ENCODE results near the gene AFF1. TPM values are rescaled to one million over a fixed set of nuclear protein-coding genes. Genes with fewer than 3 reads are reported as not detected.

Gene AFF1
- total RNA-seq, 1 donor from 2014 or later, result 89.3 TPM

- H3K27me3 Mint-ChIP-seq, result no peaks in the 10 kb centered on the region
- no peaks in the 10 kb centered on the region for H3K9me3 Mint-ChIP-seq (ENCODE audit: low read depth)
- H3K4me3 Mint-ChIP-seq (ENCODE audit: low read depth), result no peak overlapping the region
- TF ChIP-seq CTCF (IDR thresholded peaks at IDR 0.05; ENCODE audit: unreplicated experiment), result no peak
- H3K4me1 Mint-ChIP-seq (ENCODE audit: low read depth), result peaks cover 33% of the 10 kb centered on the region
- no peak overlapping the region for H3K27ac Mint-ChIP-seq
- no peaks in the 10 kb centered on the region for H3K36me3 Mint-ChIP-seq (ENCODE audit: insufficient read depth)
- DNase-seq (ENCODE audit: low spot score, unreplicated experiment), result no peak
Observed at GRCh38 chr4:86973668-86974067, 38.9 kb downstream of the AFF1 start.

- no peak for TF ChIP-seq CTCF (IDR thresholded peaks at IDR 0.05; ENCODE audit: unreplicated experiment)
- H3K36me3 Mint-ChIP-seq (ENCODE audit: insufficient read depth), result no peaks in the 10 kb centered on the region
- no peak overlapping the region for H3K27ac Mint-ChIP-seq
- H3K27me3 Mint-ChIP-seq, result no peaks in the 10 kb centered on the region
- no peak overlapping the region for H3K4me3 Mint-ChIP-seq (ENCODE audit: low read depth)
- H3K4me1 Mint-ChIP-seq (ENCODE audit: low read depth), result peaks cover 33% of the 10 kb centered on the region
- no peaks in the 10 kb centered on the region for H3K9me3 Mint-ChIP-seq (ENCODE audit: low read depth)
- no peak for DNase-seq (ENCODE audit: low spot score, unreplicated experiment)
Observed at GRCh38 chr4:86974551-86974994, 39.8 kb downstream of the AFF1 start.

GRCh38 chr4:86975927-86976326, 41.1 kb downstream of the AFF1 start:
- peaks cover 27% of the 10 kb centered on the region for H3K4me1 Mint-ChIP-seq (ENCODE audit: low read depth)
- TF ChIP-seq CTCF (IDR thresholded peaks at IDR 0.05; ENCODE audit: unreplicated experiment), result no peak

DNA sequence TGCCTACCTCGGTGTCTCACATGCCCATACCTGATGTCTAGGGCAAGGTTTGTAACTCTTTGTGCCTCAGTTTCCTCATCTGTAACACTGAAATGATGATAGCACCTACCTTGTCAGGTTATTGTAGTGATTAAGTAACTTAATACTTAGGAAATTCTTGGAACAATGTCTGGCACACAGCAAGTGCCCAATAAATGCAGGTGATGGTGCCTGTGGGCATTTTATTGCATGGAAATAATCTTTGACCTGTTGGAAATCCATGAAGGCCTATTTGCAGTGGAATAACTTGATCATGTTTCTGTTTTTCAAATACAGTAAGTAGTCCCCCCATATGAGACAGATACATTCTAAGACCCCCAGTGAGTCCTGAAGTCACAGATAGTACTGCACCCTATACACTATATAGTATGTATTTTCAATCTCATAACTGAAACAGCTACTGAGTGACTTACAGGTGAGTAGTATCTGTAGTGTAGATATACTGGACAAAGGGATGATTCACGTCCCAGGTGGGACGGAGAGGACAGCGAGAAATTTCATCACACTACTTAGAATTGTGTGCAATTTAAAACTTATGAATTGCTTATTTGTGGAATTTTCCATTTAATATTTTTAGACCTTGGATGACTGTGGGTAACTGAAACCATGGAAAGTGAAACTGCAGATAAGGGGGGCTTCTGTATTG, 42.1 kb downstream of the AFF1 start:
- no peak overlapping the region for H3K27ac Mint-ChIP-seq
- H3K4me1 Mint-ChIP-seq (ENCODE audit: low read depth), result peaks cover 22% of the 10 kb centered on the region
- DNase-seq (ENCODE audit: low spot score, unreplicated experiment), result no peak
- TF ChIP-seq CTCF (IDR thresholded peaks at IDR 0.05; ENCODE audit: unreplicated experiment), result no peak
- no peak overlapping the region for H3K4me3 Mint-ChIP-seq (ENCODE audit: low read depth)
- no peaks in the 10 kb centered on the region for H3K27me3 Mint-ChIP-seq
- no peaks in the 10 kb centered on the region for H3K9me3 Mint-ChIP-seq (ENCODE audit: low read depth)
- H3K36me3 Mint-ChIP-seq (ENCODE audit: insufficient read depth), result peaks cover 3% of the 10 kb centered on the region

More at GRCh38 chr4:86975927-86976326, 41.1 kb downstream of the AFF1 start:
- Mint-ChIP-seq H3K36me3 (ENCODE audit: insufficient read depth) (no peaks in the 10 kb centered on the region), H3K27me3 (no peaks in the 10 kb centered on the region), H3K27ac (no peak overlapping the region), H3K4me3 (ENCODE audit: low read depth) (no peak overlapping the region), H3K9me3 (ENCODE audit: low read depth) (no peaks in the 10 kb centered on the region)
- no peak for DNase-seq (ENCODE audit: low spot score, unreplicated experiment)

GRCh38 chr4:86977621-86978184, 42.9 kb downstream of the AFF1 start:
- Mint-ChIP-seq H3K9me3 (ENCODE audit: low read depth) (no peaks in the 10 kb centered on the region), H3K36me3 (ENCODE audit: insufficient read depth) (peaks cover 4% of the 10 kb centered on the region), H3K27ac (peak overlapping the region; percentile 65), H3K4me1 (ENCODE audit: low read depth) (peaks cover 22% of the 10 kb centered on the region), H3K4me3 (ENCODE audit: low read depth) (no peak overlapping the region), H3K27me3 (no peaks in the 10 kb centered on the region)
- TF ChIP-seq CTCF (IDR thresholded peaks at IDR 0.05; ENCODE audit: unreplicated experiment), result no peak
- DNase-seq (ENCODE audit: low spot score, unreplicated experiment), result no peak

Data from progenitor cell of endocrine pancreas (in vitro differentiated cells).